HG02970 (cell line): ENCODE data around the gene GBF1.

Source experiments
- ATAC-seq: cut with Tn5 transposase; IDR thresholded peaks from one replicate; pipeline ENCODE4 v1.9.1; 2021; ENCODE audit warnings: mild to moderate bottlenecking, moderate library complexity, moderate number of reproducible peaks; ENCODE audit not compliant: unreplicated experiment, low FRiP score

Gene GBF1

DNA sequence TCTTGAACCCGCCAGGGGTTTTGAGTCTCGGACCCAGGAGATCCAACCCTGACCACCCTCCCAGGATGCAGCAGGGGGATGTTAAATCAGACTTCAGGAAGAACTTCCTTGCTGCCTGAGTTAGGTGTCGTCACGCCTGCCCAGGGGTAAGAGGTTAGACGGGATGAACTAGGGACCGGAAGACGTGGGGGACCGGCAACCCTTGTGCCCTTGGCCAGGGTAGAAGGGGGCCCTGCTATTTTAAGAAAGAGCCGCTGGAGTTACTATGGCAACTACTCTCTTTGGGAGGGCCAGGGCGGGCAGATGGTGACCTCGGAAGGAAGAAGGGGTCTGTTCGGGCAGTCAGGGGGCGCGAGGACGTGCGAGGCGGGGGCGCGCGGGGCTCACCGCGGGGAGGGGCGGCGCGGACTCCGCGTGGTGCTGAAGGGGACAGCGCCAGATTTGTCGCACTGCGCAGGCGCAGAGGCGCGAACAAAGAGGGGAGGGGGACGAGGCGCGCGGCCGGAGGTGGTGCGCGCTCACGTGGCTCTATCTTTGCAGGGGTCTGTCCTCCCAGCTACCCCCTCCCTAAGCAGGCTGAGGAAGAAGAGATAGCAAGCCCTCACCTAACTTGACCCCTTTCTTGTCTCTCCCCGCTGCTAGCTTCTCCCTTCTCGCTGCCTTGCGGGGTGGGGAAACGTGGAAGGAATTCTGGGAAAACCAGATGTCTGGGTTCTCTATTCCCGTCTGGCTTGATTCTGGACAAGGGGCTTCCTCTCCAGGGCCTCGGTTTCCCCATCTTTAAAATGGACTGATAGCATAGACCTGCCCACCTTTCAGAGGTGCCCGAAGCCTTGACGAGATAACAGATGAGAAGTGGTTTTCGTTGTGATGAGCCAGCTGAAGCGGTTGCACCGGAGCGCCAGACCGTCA, 174.2 kb downstream of the GBF1 start:
- ATAC-seq: no peak

DNA sequence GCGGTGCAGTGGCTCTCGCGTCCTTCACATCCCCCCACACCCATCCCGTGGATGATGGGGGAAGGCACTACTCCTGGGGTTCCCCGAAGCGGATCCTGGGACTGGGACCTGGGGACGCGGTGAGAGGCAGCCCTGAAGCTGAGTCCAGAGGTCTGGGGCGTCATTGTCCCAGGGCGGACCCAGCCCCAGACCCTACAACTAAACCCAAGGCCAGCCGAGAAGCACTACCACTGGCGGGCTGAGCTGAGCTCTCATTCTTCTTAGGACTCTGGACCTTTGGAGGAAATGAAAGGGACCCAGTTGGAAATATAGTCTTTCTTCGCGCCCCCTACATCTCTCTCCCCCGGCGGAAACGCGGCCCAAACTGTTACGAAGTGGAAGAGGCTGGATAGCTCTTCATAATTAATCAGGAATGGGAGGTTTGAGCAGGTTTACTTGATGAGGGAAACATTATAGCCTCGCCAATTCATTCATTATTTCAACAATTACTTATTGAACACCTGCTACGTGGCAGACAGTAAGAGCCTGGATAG, 174.9 kb downstream of the GBF1 start:
- ATAC-seq: no peak

DNA sequence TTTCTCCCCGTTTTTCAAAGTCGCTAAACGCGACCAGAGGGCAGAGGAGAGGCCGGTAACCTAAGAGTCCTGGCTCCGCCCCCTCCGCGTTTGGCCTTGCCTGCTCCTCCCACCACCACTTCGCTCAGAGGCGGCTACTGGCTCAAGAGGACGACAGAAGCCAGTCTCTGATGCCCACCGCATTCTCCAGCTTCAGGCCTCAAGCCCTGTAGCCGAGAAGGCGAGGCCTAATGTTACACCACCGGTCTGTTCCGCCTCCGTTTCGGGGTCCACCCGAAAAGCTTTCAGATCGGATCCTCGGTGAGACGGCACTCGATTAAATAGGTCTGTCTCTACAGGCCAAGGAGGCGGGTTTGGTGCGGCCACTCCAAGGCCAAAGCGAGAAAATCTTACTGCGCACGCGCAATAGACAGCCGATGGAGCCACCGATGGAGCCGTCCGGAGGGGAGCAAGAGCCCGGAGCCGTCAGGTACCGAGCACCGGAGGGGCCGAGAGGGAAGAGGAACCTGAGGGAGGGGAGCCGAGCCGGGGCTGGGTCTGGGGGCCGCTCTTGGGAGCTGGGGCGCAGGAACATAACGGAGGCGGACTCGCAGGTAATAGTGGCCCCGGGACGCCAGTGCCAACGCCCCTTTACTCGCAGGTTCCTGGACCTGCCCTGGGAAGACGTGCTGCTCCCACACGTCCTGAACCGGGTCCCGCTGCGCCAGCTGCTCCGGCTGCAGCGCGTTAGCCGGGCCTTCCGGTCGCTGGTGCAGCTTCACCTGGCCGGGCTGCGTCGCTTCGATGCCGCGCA, 175.6 kb downstream of the GBF1 start, which contains the start of gene FBXL15:
Gene FBXL15 (plus strand): TSS at position 123 of the 793 bp plus-strand sequence. CDS start 294 bp downstream, at position 417.
- peak; percentile 69 for ATAC-seq

DNA sequence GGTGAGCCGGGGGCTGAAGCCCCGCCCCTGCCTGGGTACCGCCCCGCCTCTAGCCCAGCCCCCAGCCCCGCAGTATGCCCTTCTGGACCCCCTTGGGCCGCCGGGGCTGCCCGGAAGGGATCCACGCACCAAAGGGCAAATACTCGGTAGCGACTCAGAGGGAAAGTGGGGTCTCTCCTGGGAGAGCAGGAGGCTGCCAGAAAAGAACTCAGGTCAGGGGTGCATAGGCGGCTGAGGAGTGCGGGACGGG, 176.1 kb downstream of the GBF1 start:
- ATAC-seq: no peak

DNA sequence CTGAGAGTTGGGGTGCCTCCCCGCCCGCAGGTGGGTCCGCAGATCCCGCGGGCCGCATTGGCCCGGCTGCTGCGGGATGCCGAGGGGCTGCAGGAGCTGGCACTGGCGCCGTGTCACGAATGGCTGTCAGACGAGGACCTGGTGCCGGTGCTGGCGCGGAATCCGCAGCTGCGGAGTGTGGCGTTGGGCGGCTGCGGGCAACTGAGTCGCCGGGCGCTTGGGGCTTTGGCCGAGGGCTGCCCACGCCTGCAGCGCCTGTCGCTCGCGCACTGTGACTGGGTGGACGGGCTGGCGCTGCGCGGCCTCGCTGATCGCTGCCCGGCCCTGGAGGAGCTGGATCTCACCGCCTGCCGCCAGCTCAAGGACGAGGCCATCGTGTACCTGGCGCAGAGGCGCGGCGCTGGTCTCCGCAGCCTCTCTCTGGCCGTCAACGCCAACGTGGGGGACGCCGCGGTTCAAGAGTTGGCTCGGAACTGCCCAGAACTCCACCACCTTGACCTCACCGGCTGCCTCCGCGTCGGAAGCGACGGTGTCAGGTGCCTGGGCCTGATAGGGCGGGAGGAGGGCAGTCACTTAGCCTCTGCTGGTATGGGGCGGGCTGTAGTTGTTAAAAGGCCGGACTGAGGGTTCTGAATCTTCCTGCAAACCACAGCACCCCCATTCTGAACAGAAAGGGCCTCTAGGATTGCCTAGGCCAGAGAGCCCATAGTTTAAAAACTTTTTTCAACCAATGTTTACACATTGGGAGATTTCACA, 176.6 kb downstream of the GBF1 start:
- ATAC-seq: no peak

DNA sequence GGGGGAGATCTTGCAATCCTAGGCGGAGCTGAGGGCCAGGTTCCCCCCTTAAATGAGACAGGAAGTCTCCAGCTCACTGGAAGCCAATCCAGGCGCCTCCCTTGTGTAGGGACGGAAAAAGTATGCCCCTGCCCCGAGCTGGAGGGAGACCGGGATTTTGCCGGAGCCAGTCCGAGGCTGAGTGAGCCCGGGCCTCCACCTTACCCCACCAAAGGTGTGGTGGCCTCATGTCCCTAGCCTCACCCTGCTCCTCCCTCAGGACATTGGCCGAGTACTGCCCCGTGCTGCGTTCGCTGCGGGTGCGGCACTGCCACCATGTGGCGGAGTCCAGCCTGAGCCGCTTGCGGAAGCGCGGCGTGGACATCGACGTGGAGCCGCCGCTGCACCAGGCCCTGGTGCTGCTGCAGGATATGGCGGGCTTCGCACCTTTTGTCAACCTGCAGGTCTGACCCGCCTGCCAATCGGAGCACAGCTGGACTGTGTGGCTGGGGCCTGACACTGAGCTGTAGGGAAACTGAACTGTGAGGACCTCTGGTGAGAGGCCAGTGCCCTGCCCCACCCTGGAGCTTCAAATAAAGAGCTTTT, 177.3 kb downstream of the GBF1 start:
- ATAC-seq: no peak

DNA sequence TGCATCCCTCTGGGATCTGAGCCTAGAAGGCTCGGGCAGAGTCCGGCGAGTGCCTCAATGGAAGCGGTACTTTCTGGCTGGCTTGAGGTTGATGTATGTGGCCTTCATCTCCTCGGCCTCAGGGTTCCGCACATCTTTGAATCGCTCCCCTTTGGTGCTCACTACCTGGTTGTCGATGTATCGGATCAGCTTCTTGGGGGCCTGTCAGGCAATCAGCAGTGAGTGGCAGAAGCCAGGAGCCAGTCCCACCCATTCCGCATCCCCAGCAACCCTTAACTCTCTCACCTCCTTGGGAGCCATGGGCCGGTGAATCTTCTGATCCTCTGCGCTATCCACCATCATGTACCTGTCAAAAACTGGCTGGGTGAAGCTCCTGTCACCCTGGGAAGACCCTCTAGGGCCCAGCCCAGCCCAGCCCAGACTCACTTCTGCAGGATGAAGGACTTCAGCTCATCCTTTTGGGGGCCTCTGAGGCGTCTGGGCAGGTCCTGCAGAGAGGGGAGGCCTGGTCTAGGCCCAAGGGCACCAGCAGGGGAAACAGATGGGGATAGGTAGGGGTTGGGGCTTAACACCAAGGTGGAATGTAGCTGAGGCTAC, 178.1 kb downstream of the GBF1 start:
- ATAC-seq: no peak

DNA sequence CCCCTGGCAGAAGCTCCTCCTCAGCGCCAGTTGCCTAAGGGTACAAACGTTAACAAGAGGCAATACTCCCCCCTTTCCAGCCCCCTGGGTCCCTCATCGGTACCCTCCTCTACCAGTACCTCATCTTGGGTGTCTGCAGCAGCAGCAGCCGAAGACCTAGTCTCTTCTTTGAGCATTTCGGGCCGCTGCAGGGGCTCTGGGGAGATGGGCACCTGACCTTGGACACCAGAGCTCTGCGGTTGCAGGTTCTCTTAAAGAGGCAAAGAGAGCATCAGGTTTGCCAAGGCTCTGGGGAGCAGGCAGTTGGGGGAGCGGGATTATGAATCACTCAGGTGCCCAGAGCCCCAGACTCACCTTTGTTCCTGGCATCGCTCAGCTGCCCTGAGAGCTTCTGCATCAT, 178.8 kb downstream of the GBF1 start:
- ATAC-seq: no peak

DNA sequence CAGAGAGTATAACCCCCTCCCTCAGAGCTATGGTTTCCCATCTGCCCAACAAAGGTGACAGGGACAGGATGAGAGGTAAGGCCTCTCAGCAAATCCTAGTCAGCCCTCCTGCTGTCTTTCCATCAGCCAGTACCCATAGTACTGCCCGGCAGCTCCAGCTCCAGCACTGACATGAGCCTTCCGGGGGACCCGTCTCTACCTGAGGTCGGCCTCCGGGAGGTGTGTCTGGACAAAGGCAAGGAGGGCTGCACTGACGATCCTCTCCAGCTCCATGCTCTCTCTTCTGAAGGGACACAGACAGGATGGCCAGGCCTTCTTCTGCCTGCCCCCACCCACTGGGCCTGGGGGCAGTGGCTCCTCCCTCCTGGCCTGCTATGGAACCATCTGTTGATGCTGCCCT, 179.6 kb downstream of the GBF1 start:
- ATAC-seq: no peak

DNA sequence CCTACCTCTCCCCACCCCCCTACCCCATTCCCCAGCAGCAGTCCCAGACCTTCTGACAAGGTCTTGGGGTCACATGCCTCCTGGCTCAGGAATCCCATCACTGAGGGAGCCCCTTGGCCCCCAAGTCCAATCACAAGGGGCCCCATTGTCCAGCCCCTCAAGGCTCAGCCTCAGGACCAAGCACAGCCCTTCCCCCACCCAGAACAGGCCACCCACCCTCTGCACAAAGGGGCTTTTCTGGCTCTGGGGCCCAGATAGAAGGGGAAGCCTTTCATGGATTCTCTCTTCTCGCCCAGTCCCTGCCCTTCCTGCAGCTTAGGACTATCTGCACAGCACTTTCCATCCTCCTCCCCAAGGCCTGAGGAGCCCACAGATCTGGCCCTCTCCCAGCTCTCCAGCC, 180.1 kb downstream of the GBF1 start:
- no peak for ATAC-seq

DNA sequence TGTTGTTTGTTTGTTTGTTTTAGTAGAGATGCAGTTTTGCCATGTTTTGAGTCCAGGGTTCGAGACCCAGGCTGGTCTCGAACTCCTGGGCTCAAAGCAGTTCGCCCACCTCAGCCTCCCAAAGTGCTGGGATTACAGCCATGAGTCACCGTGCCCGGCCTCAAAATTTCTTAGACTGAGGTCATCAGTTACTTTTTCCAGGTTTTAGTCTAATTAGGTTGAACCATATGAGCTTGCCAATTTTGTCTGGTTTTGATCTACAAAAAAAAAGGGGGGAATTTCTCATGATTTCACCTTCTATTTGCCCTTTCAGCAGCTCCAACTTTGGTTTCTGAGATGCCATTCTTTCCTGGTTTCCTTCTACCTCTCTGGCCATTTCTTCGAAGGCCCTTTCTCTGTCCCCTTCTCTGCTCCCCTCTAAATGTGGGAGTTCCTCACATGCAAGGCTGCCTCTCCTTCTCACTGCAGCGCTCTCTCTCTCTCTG, 181.5 kb downstream of the GBF1 start:
- no peak for ATAC-seq

DNA sequence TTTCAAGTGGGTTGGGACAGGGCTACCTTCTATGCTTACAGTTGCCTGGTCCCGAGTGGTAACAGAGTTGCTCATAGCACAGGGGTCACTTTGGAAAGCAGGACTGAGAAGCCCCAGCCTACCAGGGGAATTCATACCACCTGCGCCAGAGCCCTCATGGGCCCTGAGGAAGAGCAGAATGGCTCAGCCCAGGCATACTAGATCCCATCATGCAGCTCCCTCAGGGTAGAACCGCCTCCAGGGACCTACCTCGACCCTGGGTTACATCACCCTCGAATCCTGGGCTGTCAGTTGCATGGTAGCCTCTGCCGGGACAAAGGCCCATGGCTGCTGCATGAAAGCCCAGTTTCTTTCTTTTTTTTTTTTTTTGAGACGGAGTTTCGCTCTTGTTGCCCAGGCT, 184.1 kb downstream of the GBF1 start:
- ATAC-seq: no peak

DNA sequence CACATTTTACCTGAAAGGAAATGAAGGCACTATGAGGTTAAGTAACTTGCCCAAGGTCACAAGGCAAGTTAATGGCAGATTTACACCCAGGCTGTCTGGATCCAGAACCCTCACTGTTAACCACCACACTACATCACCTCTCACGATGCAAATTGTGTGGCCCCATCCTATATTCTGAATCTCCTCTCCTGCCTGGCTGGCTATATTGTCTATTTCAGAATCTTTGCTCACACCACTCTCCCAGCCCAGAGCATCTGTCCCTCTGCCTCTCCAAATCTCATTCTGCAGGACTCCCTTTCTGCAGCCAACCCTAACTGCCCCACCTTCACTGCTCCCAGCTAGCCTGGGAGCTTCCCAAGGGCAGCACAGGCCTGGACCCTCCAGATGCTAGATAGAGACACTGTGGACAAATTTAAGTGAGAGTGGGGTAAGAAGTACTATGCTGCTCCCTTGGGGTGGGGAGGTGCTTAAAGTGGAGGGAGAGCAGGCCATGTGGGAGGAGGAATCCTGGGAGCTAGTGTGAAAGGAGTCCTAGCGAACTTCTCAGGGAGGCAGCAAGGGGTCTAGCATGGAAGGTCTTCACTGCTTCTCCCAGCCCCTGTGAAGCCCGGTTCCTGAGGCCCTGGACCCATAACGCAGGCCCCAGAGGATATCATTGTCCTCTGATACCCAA, 186.3 kb downstream of the GBF1 start:
- ATAC-seq: no peak
